ENCODE results near the gene PIK3C2G.

PIK3C2G gene

DNA sequence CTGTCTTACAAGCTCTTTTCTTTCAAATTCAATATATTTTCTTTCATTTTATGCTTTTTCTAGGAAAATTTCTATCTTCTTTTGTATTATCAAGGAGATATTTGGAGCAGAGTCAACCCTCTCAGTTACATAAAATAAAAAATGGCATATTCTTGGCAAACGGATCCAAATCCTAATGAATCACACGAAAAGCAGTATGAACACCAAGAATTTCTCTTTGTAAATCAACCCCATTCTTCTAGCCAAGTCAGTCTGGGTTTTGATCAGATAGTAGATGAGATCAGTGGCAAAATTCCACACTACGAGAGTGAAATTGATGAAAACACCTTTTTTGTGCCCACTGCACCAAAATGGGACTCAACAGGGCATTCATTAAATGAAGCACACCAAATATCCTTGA lies 20.6 kb downstream of the PIK3C2G start:
- DNase-seq, result no peak

DNA sequence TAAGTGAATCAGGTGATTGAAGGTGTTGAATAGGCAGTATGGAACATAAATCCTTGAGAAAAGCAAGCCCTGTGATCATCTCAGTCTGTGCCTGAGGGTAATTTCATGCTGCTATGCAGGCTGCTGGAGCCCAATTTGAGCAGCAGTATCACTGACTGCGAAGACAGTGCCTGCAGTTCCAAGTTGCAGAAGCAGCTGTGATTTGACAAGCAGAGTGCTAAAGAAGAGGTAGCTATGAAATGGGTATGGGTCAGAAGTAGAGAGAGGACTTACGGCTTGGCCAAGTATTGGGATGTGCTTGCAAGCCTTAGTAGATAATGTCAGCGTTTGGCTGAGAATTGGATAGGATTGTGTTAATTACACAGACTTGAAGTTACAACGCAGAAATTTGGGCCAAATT lies 22.5 kb downstream of the PIK3C2G start:
- no peak for DNase-seq

DNA sequence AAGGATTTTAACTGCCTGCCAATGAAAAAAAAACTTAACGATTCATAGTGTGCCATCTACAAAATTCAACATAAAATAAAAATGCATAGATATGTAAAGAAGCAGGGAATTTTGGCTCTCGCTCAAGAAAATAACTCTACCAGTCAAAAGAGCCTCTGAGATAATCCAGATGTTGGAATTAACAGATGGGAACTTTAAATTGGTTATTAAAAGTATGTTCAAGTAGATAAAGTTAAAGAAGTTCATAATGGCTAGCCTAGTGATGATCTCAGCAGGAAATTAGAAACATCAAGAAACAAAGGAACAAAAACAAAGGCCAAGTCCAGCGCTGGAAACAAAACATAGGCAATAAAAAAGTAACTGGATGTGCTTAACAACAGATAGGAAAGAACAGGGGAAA lies 23.1 kb downstream of the PIK3C2G start:
- DNase-seq, result no peak

DNA sequence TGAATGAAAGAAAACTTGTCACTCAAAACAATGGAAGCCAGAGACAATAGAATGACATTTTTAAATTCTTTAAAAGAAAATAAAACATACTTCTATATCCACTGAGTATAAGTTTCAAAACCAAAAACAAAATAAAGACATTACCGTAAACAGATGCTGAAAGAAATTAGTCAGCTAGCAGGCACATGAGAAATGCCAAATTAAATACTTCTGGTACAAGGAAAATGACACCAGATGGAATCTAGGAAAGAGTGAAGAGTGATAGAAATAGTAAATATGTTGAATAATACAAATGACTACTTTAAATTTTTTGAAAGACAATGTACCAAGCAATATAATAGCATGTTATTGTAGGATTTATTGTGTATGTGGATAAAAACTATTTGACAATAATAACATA lies 23.8 kb downstream of the PIK3C2G start:
- no peak for DNase-seq

DNA sequence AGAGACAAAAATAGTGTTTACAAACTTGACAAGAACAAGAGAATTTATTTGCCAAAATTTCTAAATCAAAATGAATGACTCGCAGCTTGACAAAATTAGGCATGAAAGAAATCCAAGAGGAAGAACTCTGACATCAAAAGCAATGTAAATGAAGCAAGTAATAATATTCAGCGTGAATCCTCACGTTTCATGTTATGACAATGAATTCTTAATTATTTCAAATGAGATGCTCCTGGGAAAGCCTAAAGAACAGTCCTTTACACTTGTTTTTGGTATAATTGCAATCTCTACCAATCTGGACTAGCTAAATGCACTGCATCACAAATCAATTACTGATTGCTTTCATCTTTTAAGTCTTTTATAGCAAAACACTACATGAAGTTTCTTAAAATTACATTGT lies 29.1 kb downstream of the PIK3C2G start:
- DNase-seq, result no peak

DNA sequence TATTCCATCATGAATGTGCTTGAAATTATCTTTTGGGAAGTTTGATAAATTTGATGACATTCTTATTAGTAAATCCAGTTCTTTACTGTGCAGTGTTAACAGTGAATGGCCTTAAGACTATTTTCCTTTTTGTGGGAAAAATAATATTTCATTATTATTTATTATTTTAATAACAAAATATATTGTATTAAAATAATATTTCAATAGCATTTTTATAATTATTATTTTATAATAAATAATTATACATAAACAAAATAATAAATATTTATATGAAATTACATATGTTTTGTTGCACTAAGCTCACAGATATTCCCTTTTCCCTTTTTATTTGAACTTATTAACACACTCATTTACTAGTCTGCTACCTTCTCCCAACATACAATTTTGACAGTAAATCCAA lies 33.6 kb downstream of the PIK3C2G start:
- DNase-seq, result no peak

DNA sequence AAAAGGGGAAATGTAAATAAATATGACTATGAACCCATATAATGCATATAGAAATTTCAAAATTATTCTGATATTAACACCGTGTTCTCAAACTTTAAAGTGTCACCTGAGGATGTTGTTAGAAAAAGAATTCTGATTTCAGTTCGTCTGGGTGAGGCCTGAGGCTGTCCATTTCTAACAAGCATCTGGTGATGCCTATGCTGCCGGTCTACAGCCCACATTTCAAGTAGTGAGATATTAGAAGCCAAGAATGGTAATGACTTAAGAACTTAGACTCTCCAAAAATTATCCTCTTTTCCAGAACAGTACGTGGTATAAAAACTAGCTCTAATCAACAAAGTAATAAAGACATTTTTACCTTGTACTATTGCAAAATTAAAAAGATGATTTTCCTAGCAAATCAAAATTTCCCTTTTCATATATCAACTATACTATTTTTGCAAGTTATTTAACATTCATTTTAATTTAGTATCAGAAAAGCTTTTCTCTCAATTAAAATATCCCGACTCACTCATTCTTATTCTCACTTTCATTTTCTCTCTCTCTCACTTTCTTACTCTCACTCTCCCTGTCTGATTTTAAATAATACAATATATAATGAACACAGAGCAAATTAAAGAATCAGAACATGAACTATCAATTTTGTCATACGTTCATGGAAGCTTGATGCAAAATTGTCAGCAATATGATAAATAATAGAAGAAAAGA lies 35.0 kb downstream of the PIK3C2G start:
- DNase-seq, result no peak

DNA sequence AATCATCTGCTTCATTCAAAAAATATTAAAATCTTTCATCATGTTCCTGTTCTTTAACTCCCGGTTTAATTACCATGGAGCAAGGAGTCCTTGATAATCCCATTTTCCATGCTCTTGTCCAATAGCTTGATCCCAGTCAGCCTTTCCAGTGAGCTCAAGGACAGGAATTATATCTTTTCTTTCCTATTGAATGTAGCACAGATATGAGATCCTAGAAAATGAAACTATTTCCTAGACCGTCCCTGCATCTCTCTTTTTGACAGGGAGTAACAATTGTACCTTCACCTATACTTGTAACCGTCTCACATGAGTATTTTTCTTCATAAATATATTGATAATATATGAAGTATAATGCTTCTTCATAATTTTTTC lies 35.6 kb downstream of the PIK3C2G start:
- no peak for DNase-seq

DNA sequence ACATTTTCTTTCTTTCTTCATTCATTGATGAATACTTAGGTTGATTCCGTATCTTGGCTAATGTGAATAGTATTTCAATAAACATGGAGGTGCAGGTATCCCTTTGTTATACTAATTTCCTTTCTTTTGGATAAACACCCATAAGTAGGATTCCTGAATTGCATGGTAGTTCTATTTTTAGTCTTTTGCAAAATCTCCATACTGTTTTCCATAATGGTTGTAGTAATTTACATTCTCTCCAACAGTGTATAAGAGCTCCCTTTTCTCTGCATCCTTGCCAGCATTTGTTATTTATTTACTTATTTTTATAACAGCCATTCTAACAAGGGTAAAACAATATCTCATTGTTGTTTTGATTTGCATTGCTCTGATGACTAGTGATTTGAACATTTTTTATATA lies 36.6 kb downstream of the PIK3C2G start:
- DNase-seq, result no peak

DNA sequence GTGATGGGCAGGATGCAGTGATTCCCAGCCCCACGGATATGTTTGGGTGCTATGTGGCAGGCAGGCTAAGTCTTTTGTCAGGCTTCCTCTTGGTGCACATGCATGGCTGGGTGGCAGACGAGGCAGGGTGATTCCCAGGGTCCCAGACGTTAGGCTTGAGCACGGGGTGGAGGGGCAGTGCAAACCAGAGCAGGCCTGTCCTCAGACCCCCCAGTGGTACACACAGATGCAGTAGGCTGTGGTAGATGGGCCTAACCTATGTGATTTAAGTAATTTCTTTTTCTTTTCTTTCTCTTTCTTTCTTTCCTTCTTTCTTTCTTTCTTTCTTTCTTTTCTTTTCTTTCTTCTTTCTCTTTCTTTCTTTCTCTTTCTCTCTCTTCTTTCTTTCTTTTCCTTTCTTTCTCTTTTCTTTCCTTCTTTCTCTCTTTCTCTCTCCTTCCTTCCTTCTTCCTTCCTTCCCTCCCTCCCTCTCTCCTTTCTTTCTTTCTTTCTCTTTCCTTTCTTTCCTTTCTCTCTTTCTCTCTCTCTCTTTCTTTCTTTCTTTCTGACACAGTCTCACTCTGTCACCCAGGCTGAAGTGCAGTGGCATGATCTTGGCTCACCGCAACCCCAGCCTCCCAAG lies 41.6 kb downstream of the PIK3C2G start:
- DNase-seq, result no peak

DNA sequence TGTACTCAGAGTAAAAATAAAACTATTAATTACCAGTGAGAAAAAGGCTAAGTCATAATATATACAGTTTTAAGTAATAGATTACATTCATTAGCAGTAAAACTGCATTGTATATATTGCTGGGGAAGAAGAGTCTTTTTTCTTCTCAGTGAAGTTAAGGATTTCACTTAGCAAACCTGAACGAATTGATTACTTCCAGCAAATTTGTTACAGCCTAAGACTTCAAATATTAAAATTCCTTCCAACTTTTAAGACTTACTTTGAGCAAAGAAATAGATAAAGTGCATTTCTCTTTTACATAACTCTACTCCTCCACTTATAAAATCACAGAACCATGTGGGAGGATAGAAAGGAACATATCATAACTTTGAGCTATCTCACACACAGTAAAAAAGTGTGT lies 43.3 kb downstream of the PIK3C2G start:
- no peak for DNase-seq

DNA sequence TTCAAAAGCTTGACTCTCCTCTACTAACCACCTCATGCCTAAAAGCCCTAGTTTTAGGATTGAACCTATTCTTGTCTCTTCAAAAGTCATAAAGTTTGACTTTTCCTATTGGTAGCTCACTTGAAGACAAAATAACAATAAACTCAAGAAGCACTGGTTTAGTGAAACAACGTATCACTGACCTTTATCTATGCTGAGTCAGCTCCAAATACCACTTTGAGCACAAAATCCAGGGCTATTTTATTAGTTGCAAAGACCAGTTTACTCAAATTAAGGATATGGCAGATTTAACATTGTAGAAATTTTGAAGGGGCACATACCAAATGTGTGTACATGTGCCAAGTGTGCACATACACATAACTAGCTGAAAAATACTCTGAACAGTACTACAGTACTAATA lies 45.0 kb downstream of the PIK3C2G start:
- no peak for DNase-seq

DNA sequence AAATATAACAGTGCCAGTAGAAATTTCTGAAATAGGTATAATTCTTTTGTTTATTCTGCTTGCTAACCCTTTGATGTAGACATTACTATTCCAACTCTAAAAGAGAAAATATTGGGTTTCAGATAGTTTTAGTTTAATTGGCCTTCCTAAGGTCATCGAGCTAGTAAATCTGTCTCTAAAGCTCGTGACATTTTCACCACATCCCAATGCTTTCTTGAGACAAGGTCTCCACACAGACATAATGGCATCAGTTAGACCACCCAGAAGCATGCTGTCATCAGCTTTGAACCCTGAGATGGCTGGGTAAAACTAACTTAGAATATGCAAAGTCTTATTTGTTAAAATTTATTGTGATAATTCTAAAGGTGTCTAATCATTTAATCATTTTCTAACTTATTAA lies 52.0 kb downstream of the PIK3C2G start:
- no peak for DNase-seq

DNA sequence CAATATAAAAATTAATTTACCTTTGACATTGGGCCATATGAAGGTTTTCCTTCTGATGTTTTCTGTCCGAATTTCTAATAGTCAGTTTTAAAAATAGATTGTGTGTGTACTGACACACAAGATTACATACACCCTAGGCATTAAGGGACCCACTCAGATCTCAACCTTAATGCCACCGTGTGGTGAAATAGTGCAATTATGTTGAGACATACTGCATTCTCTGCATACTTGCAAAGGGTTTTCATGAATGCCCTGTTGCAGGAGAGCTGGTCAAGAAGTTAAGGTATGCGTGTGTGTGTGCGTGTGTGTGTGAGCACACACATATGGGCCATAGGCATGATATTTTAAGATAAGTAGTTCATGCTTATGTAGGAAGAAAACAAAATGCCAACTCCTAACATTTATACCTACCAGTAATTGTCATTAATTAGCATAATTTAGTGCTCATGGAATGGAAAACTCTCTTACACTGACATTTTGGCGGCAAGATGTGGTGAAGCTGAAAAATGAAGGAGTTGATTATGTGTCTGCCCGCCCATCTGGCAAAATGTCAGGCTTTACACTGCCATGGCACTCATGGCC lies 58.8 kb downstream of the PIK3C2G start:
- no peak for DNase-seq

DNA sequence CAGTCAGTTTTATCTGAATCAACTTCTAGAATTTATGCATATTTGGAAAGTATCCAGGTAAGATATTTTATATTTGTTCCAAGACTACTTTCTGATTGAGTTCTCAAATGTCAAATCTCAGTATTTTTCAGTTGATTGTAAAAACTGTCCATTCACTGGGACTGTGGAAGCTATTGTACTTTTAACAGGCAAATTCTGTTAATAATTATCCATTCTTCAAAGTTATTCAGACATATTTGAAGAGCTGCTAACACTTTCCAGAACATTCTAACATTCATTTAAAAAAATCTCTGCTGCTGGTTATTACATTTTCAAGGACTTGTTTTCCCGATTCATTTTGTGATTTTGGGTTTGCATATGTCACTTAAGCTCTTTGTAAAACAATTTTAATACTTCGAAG lies 59.7 kb downstream of the PIK3C2G start:
- DNase-seq, result no peak

DNA sequence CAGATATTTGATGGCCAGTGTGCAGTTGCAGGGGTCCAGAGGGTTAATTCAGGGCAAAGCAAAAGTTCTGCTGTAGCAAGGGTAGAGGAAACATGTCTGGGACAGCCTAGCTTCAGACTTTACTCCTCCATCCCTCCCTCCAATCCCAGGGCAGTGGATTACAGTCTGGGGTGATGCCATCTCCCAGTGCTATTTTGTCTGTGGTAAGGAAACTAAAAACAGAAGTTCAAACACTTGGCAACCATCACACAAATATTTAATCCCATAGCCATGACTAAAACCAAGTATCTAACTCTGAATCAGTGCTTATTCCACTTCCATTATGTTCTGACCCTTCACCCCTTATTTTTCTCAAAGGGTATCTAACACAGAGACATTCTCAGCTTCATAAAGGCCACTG lies 61.8 kb downstream of the PIK3C2G start:
- DNase-seq, result no peak

DNA sequence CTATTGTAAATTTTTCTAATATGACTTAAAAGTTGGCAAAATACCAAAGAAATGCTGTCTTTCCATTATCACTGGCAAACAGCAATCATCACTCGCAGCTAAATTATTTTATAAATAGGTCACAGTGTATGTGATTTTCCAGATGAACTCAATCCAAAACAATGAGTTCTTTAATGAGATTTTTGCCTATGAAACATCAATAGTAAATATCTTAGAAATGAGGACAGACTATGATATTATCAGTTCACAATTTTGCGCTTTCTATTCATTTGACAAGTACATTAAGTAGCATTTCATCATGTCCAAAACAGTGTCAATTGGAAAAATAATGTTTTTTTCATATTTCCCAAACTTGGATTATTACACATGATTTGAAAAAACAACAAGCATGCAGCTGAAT lies 65.7 kb downstream of the PIK3C2G start:
- no peak for DNase-seq

DNA sequence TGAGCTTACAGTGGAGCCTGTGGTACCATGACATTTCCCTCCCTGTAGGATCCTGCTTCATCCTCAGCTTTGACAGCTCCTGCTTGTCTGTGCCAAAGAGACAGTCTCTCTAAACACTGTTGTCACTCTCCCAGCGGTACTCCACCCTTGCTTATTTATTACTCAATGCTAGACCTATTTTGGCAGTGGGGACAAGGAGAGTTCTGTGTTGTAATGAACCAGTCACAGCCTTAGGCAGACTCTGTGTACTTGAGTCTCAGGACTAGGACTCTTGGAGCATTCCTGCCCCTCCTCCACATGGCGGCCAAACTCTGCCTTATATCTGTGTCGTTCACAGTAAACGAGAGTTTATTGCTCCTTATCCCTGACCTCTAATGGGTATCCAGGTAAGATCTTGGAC lies 70.9 kb downstream of the PIK3C2G start:
- DNase-seq, result no peak

DNA sequence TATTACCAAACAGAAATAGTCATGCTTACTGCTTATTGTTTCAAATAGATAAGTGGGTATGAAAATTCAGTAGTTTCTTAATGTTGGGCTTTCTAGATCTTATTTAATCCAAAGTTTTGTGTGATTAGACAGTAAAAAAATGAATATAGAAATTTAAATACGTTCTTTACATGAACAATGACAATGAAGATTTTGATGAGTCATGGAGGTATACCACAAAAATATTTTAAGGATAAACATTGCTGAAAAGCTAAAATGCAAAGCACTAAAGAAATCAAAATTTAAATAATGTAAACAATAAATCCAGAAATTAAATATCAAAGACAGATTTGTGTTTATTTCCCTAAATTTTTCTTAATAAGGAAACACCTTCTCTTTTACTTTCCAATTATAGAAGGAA lies 78.3 kb downstream of the PIK3C2G start:
- DNase-seq, result no peak

DNA sequence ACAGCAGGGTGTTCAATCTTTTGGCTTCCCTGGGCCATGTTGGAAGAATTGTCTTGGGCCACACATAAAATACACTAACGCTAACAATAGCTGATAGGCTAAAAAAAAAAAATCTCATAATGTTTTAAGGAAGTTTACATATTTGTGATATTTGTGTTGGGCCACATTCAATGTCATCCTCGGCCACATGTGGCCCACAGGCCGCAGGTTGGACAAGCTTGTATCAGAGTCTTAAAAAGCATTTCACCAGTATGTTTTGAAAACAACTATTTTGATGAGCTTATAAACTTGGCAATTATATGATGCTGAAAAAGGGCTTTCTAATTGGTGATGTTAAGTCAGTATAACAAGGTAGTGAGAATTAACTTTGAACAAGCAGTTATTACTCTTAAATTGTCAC lies 78.9 kb downstream of the PIK3C2G start:
- DNase-seq, result no peak

DNA sequence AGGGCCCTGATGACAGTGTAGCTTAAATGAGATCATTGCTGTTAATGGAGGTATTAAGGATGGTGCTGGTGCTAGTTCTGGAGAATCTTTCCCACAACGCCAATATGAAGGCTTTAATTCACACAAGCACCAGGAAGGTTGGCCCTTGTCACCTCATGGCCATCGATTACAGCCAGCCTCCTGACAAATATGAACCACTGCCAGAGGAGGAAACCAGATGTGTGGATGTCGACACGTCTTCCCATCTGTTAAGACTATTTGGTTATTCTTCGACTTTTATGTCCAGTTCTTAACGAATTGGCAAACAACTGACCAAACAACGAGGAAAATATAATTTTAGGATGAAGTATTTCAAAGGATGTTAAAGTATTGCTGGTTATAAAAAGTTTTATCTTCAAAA lies 79.5 kb downstream of the PIK3C2G start:
- no peak for DNase-seq

DNA sequence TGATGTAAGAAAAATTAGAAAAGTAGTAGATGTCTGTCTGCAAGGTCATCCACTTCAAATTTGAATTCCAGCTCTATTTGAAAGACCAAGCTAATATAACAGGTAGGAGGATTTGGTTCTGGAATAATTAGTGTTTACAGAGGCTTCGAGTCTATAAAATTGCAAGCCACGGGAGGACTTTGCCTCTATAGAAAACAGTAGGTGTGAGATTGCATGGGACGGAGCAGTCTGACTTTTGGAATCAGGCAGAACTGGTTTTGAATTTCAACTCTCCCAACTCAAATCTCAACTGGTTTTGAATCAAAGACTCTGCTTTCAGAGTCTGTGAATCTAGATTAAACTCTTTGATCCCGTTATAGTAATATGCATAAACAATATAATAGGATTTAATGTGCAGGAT lies 82.4 kb downstream of the PIK3C2G start:
- DNase-seq, result no peak

DNA sequence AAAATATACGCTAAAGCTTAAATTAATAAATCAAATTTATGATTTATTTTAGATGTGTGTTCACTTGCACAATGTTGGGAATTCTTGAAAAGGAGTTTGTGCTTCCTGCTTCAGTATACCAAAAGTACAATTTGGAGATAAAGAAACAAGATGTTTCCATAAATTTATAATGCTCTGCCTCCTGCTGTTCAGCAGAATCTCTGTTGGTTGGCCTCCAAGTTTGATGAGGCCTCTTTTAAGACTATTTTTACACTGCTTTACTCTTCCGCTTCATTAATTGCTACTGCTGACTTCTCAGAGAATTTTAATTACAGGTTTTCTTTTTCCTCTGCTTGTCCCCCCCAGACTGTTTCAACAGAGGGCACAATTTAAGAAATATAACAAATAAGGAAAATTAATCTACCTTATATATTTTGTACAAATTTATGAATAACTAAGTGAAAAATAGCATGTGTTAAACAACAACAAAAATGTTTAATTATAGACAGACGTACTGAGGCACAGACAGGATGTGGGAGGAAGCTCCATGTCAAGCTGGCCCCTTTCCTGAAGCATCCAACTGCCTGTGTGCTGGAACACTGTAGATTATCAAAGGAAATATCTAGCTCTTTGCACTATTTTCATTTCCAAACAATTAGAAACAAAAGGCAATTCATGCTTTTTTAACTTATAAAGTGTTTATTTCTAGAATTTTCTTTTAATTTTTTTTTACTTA lies 83.9 kb downstream of the PIK3C2G start:
- no peak for DNase-seq

DNA sequence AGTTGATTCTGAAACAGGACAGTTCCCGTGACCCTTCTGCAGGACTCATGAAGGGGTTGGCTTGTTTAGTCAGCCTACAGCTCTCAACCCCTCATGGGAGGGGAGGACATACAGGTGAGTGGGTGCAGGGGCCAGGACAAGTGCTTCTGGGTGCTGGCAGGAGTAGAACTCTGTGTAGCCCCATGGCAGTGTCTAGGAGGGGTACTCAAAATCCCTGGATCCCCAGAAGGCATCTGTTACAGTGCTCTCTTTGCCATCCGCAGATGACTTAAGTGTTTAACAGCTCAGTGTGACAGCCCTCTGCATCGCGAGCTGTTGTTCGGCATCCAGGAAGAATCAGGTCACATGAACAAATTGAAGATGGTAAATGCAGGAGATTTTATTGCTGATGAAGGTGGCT lies 91.0 kb downstream of the PIK3C2G start:
- no peak for DNase-seq
